HepG2 (cell line): ENCODE results near the gene FAM209A. TPM values are rescaled to one million over a fixed set of nuclear protein-coding genes. Genes with fewer than 3 reads are reported as not detected.

ENCODE experiments used
- ATAC-seq: fragments of 200-7000 bp; cut with Tn5 transposase; 3 replicates; pipeline ENCODE4 v1.9.1; 2020; ENCODE audit warnings: mild to moderate bottlenecking, moderate library complexity
- BruUV-seq: library from RNA; stranded (reverse); fragments of 400-500 nt; replicated peaks from 2 replicates; lab custom pipeline; 2021; lab: Mats Ljungman, UMichigan
- CTCF ChIA-PET: fragments of 300-600 bp; formaldehyde crosslinking; extraction: SDS; loops from one replicate; lab custom pipeline; 2021; ENCODE audit warnings: low total read pairs, inconsistent platforms, low intra/inter-chr PET ratio; lab: Yijun Ruan, JAX
- POLR2A ChIA-PET: fragments of 350-600 bp; sonication (Branson Sonifier 250); formaldehyde crosslinking; loops from one replicate; lab custom pipeline; 2020; ENCODE audit warnings: antibody characterized with exemption, inconsistent platforms; lab: Yijun Ruan, JAX
- DNase-seq: peaks from one replicate; pipeline ENCODE4 v3.0.0-alpha.2; 2015; ENCODE audit warnings: low spot score
- FAIRE-seq: peaks from 3 replicates; lab custom pipeline; 2011; peaks lifted over from hg19 to GRCh38; lab: Jason Lieb, UNC
- H2AFZ ChIP-seq: one replicate; pipeline ENCODE4 v1.6.1; 2011; ENCODE audit warnings: low read length, inconsistent platforms
- H3K27ac ChIP-seq: fragments of 300-600 bp; 3 replicates; pipeline ENCODE4 v1.8.0; 2011; ENCODE audit warnings: mixed run types, mild to moderate bottlenecking, mixed read lengths, low read length, inconsistent platforms; ENCODE audit not compliant: insufficient read depth; ENCODE audit errors: extremely low read length
- H3K27me3 ChIP-seq, 2 experiments: fragments of 200-600 bp in 1 of 2; 2 replicates in 1 of 2; 3 replicates in 1 of 2; pipeline versions ENCODE4 v1.6.0 to v1.8.0; 2011; ENCODE audit warnings: low read length in 2 of 2, mild to moderate bottlenecking in 2 of 2, moderate library complexity in 2 of 2, inconsistent platforms in 1 of 2; ENCODE audit not compliant: insufficient read depth in 2 of 2, control insufficient read depth in 1 of 2
- H3K36me3 ChIP-seq, 2 experiments: fragments of 200-600 bp in 1 of 2; replicated peaks in 1 of 2; 2 replicates in 1 of 2; 3 replicates in 1 of 2; pipeline versions ENCODE4 v1.5.1 to v1.8.0; 2011; ENCODE audit warnings: low read length in 2 of 2, inconsistent platforms in 1 of 2; ENCODE audit not compliant: insufficient read depth in 2 of 2, control insufficient read depth in 1 of 2
- H3K4me1 ChIP-seq: 2 replicates; pipeline ENCODE4 v1.5.1; 2012; ENCODE audit warnings: low read length, inconsistent platforms; ENCODE audit not compliant: insufficient read depth
- H3K4me2 ChIP-seq: 2 replicates; pipeline ENCODE4 v1.6.0; 2011; ENCODE audit warnings: low read depth, low read length, inconsistent platforms
- H3K4me3 ChIP-seq, 3 experiments: fragments of 200-600 bp in 1 of 3; sonication (generic), shearing (Covaris generic) in 1 of 3; replicated peaks in 1 of 3; 2 replicates each; pipeline ENCODE4 v1.5.1; 2011 to 2016; ENCODE audit warnings: low read length in 3 of 3, inconsistent platforms in 2 of 3, low read depth in 2 of 3, mild to moderate bottlenecking in 2 of 3, control low read depth in 1 of 3, mixed read lengths in 1 of 3; ENCODE audit not compliant: insufficient read depth in 1 of 3
- H3K79me2 ChIP-seq: one replicate; pipeline ENCODE4 v1.6.1; 2011; ENCODE audit warnings: low read length, inconsistent platforms; ENCODE audit not compliant: insufficient read depth
- H3K9ac ChIP-seq: 2 replicates; pipeline ENCODE4 v1.6.0; 2011; ENCODE audit warnings: mild to moderate bottlenecking, low read depth, low read length, inconsistent platforms; ENCODE audit not compliant: insufficient read depth
- H3K9me3 ChIP-seq: 2 replicates; pipeline ENCODE4 v1.5.1; 2012; ENCODE audit warnings: mild to moderate bottlenecking, low read length
- H4K20me1 ChIP-seq: 2 replicates; pipeline ENCODE4 v1.6.0; 2011; ENCODE audit warnings: inconsistent platforms, mild to moderate bottlenecking, low read length, moderate library complexity; ENCODE audit not compliant: insufficient read depth
- ASH2L ChIP-seq: fragments of 300-600, 200-600 bp; sonication (generic); IDR thresholded peaks from 2 replicates; pipeline ENCODE4 v1.7.0; 2017; ENCODE audit warnings: low read depth, mild to moderate bottlenecking, moderate library complexity, mixed read lengths, low read length; ENCODE audit not compliant: insufficient read length
- ATF7 ChIP-seq, 2 experiments: fragments of 450-650 bp in 1 of 2; sonication (generic) in 1 of 2; formaldehyde crosslinking in 1 of 2; IDR thresholded peaks; 2 replicates each; pipeline versions ENCODE4 v1.4.0 to v1.6.1; 2016 to 2020; ENCODE audit warnings: antibody characterized with exemption in 1 of 2, mild to moderate bottlenecking in 1 of 2, missing genetic modification reagents in 1 of 2
- CREB1 ChIP-seq, 2 experiments: fragments of 450-650 bp in 1 of 2; IDR thresholded peaks; 2 replicates each; pipeline ENCODE4 v1.6.1; 2016 to 2017; ENCODE audit warnings: control low read depth in 1 of 2, mild to moderate bottlenecking in 1 of 2, missing compliant biosample characterization in 1 of 2, missing genetic modification characterization in 1 of 2
- HOMEZ ChIP-seq: IDR thresholded peaks from 2 replicates; pipeline ENCODE4 v1.6.1; 2016; ENCODE audit warnings: low read depth
- JUN ChIP-seq: sonication (generic); formaldehyde crosslinking; IDR thresholded peaks from 2 replicates; pipeline ENCODE4 v1.4.0; 2020; ENCODE audit warnings: mild to moderate bottlenecking, missing genetic modification reagents
- WGBS: methylation state at CpG from one replicate; pipeline ENCODE4 v1.1.6; 2017; ENCODE audit warnings: low lambda C conversion rate; 5-methylcytosine and 5-hydroxymethylcytosine counted together
- in situ Hi-C: cut with HindIII; loops from 2 replicates; pipeline ENCODE4 v1.10.0; 2017; ENCODE audit warnings: low pct_unique_long_range_greater_than_20kb; ENCODE audit not compliant: extremely low pct_ligation_motif_present
- intact Hi-C: fragments of 100-400 bp; cut with micrococcal nuclease; formaldehyde crosslinking; loops from one replicate; pipeline ENCODE4 v1.10.0; 2022; ENCODE audit not compliant: unreplicated experiment
- polyA plus RNA-seq, 8 experiments: library from polyadenylated mRNA; depleted of rRNA in 3 of 8; stranded (reverse) in 7 of 8; unstranded in 1 of 8; fragments of >200 nt; fragmentation: Illumina TruSeq in 4 of 8; extraction: Trizol in 4 of 8; gene quantifications; 2 replicates each; pipeline versions ENCODE4 v1.2.1 to v1.2.3, GENCODE V29; 2011 to 2016; ENCODE audit warnings: low read depth in 4 of 8, missing spikeins in 1 of 8, mixed read lengths in 1 of 8; ENCODE audit not compliant: insufficient read depth in 1 of 8
- total RNA-seq, 5 experiments: library from RNA; depleted of rRNA; stranded (reverse); fragments of >200 nt; fragmentation: Illumina TruSeq; extraction: Trizol; gene quantifications; 2 replicates each; pipeline ENCODE4 v1.2.3, GENCODE V29; 2016; ENCODE audit warnings: low read depth in 1 of 5

The FAM209A gene
- total and polyA plus RNA-seq, 2 of the 13 experiments (the other 11 are each of a cell fraction or from before 2014, with no cell fraction given), result 0.15 to 0.36 TPM

DNA sequence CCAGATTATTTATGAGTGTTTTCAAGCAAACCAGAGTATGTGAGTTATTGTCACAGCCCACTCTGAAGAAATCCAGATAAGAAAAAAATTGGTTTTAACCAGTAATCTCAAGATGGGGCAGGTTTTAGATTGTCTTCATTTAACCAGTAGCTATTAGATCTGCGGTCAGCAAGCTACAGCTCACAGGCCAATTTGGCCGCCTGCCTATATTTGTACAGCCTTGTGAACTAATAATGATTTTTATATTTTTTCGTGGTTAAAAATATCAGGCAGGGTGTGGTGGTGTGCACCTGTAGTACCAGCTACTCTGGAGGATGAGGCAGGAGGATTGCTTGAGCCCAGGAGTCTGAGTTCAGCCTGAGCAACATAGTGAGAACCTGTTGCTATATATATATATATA lies 13.5 kb downstream of the FAM209A start (continued):
- TF ChIP-seq HOMEZ (CRISPR knock-in tag), result no peak
- TF ChIP-seq ASH2L, result no peak
- TF ChIP-seq, all 625 proteins: peak for 0

DNA sequence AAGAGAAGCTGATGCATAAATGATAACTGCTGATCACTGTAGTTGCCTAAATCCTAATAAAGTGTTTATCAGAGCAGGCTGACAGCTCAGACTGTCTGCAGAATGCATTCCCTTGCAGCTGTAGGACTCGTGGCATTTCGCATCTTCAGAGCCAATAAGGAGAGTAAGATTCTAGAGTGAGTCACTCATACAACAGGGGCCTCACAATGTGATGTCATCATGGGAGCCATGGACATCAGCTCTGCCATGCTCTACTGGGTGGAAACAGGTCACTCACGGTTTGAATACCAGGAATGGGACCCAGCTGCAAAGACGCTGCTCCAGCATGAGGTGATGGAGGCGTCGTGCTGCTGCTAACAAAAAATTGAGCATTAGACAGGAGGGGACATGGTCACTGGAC lies 15.9 kb downstream of the FAM209A start:
- TF ChIP-seq ATF7 (IDR thresholded peaks at IDR 0.05) (peak; percentile 39; the same call in 1 of the 2 replicates), ATF7 (CRISPR knock-in tag; IDR thresholded peaks at IDR 0.05) (no peak), CREB1 (IDR thresholded peaks at IDR 0.05) (peak; percentile 83), CREB1 (CRISPR knock-in tag; IDR thresholded peaks at IDR 0.05) (no peak), JUN (CRISPR knock-in tag) (no peak)
- in situ Hi-C loops (no loop called here), intact Hi-C loops (no loop called here)
- H3K9me3 ChIP-seq, result no peaks in the 10 kb centered on the region
- H3K9ac ChIP-seq, result no peak overlapping the region
- H3K27ac ChIP-seq, result no peak overlapping the region
- H3K4me1 ChIP-seq, result no peaks in the 10 kb centered on the region
- ATAC-seq (no peak), DNase-seq (no peak), FAIRE-seq (no peak)
- no TSS peak for BruUV-seq
- no peaks in the 10 kb centered on the region for H3K79me2 ChIP-seq
- no peaks in the 10 kb centered on the region for H3K36me3 ChIP-seq
- no peak overlapping the region for H3K4me2 ChIP-seq
- H2AFZ ChIP-seq, result no peak overlapping the region
- POLR2A ChIA-PET, result no interaction called here
- H3K27me3 ChIP-seq, result no peaks in the 10 kb centered on the region; a peak in 1 of 5 replicates
- no peaks in the 10 kb centered on the region for H4K20me1 ChIP-seq
- 58% methylated on average over 6 of the region's 6 CpGs for WGBS
- CTCF ChIA-PET, result no interaction called here
- no peak overlapping the region for H3K4me3 ChIP-seq
